Thyroid gland (tissue), 4 donors: ENCODE results near the gene HASPIN.

Source experiments
- POLR2A ChIP-seq, 2 donors: fragments of 450-650 bp; IDR thresholded peaks; one replicate each; pipeline ENCODE4 v1.6.1; 2017; ENCODE audit warnings: antibody characterized with exemption in 2 of 2, mild to moderate bottlenecking in 2 of 2, moderate library complexity in 1 of 2
- TF ChIP-seq, protein P1 (sequence below), 6 experiments: fragments of 200-600 bp in 3 of 6; fragments of 450-650 bp in 3 of 6; sonication (generic) in 3 of 6; IDR thresholded peaks; one replicate each; pipeline ENCODE4 v1.5.1; 2016 to 2019; ENCODE audit warnings: antibody characterized with exemption in 6 of 6, mild to moderate bottlenecking in 2 of 6, inconsistent platforms in 1 of 6, moderate library complexity in 1 of 6

DNA sequence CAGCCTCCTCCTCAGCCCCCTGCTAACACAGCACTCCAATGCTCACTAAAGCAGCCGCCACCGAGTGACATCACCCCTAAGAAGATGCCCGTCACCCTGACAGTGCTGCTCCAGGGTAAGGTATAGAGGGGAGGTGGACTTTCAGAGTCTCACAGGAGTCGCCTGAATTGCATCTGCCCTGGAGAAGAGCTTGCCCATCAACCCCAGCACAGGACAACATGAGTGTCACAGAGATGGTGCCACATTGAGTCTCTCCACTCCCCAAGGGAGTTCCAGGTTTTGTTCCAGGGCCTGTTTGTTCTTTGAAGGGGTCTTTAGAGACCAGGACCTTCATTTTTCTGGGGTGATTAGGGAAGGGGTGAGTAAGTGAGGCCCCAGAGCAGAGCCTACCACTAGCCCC is 25.6 kb upstream of the HASPIN start:
- TF ChIP-seq, protein P1, sequence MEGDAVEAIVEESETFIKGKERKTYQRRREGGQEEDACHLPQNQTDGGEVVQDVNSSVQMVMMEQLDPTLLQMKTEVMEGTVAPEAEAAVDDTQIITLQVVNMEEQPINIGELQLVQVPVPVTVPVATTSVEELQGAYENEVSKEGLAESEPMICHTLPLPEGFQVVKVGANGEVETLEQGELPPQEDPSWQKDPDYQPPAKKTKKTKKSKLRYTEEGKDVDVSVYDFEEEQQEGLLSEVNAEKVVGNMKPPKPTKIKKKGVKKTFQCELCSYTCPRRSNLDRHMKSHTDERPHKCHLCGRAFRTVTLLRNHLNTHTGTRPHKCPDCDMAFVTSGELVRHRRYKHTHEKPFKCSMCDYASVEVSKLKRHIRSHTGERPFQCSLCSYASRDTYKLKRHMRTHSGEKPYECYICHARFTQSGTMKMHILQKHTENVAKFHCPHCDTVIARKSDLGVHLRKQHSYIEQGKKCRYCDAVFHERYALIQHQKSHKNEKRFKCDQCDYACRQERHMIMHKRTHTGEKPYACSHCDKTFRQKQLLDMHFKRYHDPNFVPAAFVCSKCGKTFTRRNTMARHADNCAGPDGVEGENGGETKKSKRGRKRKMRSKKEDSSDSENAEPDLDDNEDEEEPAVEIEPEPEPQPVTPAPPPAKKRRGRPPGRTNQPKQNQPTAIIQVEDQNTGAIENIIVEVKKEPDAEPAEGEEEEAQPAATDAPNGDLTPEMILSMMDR (IDR thresholded peaks at IDR 0.05): no peak
- TF ChIP-seq POLR2A (IDR thresholded peaks at IDR 0.05): no peak
